Endothelial cell of umbilical vein (primary cell): ENCODE results near the gene CYP27C1. TPM values are rescaled to one million over a fixed set of nuclear protein-coding genes. Genes with fewer than 3 reads are reported as not detected.
A peak's percentile ranks its signal among the peaks of the same experiment; 100 is the strongest.

Experiments
- BruUV-seq: library from RNA; stranded (reverse); fragments of 400-500 nt; replicated peaks from 2 replicates; lab custom pipeline; 2021; lab: Mats Ljungman, UMichigan
- CTCF ChIA-PET: fragments of 300-600, 350-600 bp; sonication (Branson Sonifier 250); formaldehyde crosslinking; loops from one replicate; lab custom pipeline; 2021; ENCODE audit warnings: antibody characterized with exemption, inconsistent platforms; lab: Charles Lee
- POLR2A ChIA-PET: fragments of 300-600, 350-600 bp; sonication (Branson Sonifier 250); formaldehyde crosslinking; loops from one replicate; lab custom pipeline; 2021; ENCODE audit warnings: antibody characterized with exemption, inconsistent platforms; lab: Charles Lee
- DNase-seq: peaks from one replicate; pipeline ENCODE4 v3.0.0-alpha.2; 2011; ENCODE audit warnings: low read depth, low spot score
- FAIRE-seq: peaks from 2 replicates; lab custom pipeline; 2011; peaks lifted over from hg19 to GRCh38; lab: Jason Lieb, UNC
- H2AFZ ChIP-seq: 2 replicates; pipeline ENCODE4 v1.6.0; 2012; ENCODE audit warnings: low read depth, low read length, control low read depth, inconsistent platforms
- H3K27ac ChIP-seq: 2 replicates; pipeline ENCODE4 v1.5.1; 2011; ENCODE audit warnings: low read depth, mild to moderate bottlenecking, control low read depth, low read length, moderate library complexity; ENCODE audit not compliant: insufficient read depth
- H3K27me3 ChIP-seq, 2 experiments: 2 replicates each; pipeline versions ENCODE4 v1.6.0 to v1.6.1; 2011; ENCODE audit warnings: low read length in 2 of 2, mixed read lengths in 1 of 2; ENCODE audit not compliant: control insufficient read depth in 2 of 2, insufficient read depth in 2 of 2
- H3K36me3 ChIP-seq, 2 experiments: 2 replicates in 1 of 2; 3 replicates in 1 of 2; pipeline ENCODE4 v1.5.1; 2011; ENCODE audit warnings: low read length in 2 of 2, mild to moderate bottlenecking in 1 of 2, moderate library complexity in 1 of 2; ENCODE audit not compliant: control insufficient read depth in 2 of 2, insufficient read depth in 2 of 2; ENCODE audit errors: extremely low read depth in 1 of 2
- H3K4me1 ChIP-seq: 3 replicates; pipeline ENCODE4 v1.5.1; 2011; ENCODE audit warnings: mild to moderate bottlenecking, low read length; ENCODE audit not compliant: control insufficient read depth, insufficient read depth; ENCODE audit errors: extremely low read depth
- H3K4me2 ChIP-seq: 2 replicates; pipeline ENCODE4 v1.6.1; 2011; ENCODE audit warnings: low read length, control low read depth, mixed read lengths; ENCODE audit not compliant: insufficient read depth
- H3K4me3 ChIP-seq, 3 experiments: fragments of 200-600 bp in 1 of 3; sonication (generic), shearing (Covaris generic) in 1 of 3; replicated peaks in 1 of 3; 2 replicates each; pipeline ENCODE4 v1.5.1; 2011 to 2016; ENCODE audit warnings: control low read depth in 3 of 3, low read length in 3 of 3, mild to moderate bottlenecking in 2 of 3, inconsistent platforms in 1 of 3, low read depth in 1 of 3, moderate library complexity in 1 of 3; ENCODE audit not compliant: insufficient read depth in 1 of 3
- H3K79me2 ChIP-seq: 2 replicates; pipeline ENCODE4 v1.6.0; 2012; ENCODE audit warnings: low read length, inconsistent platforms; ENCODE audit not compliant: control insufficient read depth, insufficient read depth
- H3K9ac ChIP-seq: replicated peaks from 2 replicates; pipeline ENCODE3; 2011; ENCODE audit warnings: low read length, control low read depth; ENCODE audit not compliant: insufficient read depth; ENCODE audit errors: extremely low read depth
- H3K9me1 ChIP-seq: replicated peaks from 3 replicates; pipeline ENCODE4 v1.6.0; 2011; ENCODE audit warnings: mild to moderate bottlenecking, low read length; ENCODE audit not compliant: control insufficient read depth, insufficient read depth; ENCODE audit errors: extremely low read depth
- H3K9me3 ChIP-seq: replicated peaks from 2 replicates; pipeline ENCODE4 v1.5.1; 2012; ENCODE audit warnings: low read length, inconsistent platforms; ENCODE audit not compliant: control insufficient read depth, insufficient read depth
- H4K20me1 ChIP-seq: replicated peaks from 2 replicates; pipeline ENCODE3; 2011; ENCODE audit warnings: mild to moderate bottlenecking, low read length; ENCODE audit not compliant: control insufficient read depth, insufficient read depth; ENCODE audit errors: extremely low read depth
- CTCF ChIP-seq, 2 donors: IDR thresholded peaks; 1 replicate in 1 of 2; 2 replicates in 1 of 2; pipeline ENCODE4 v1.5.1; 2011; ENCODE audit warnings: low read length in 2 of 2, mild to moderate bottlenecking in 2 of 2, moderate library complexity in 2 of 2, control low read depth in 1 of 2, inconsistent platforms in 1 of 2, low read depth in 1 of 2; ENCODE audit not compliant: insufficient read depth in 1 of 2; ENCODE audit errors: extremely low read depth in 1 of 2
- EZH2 ChIP-seq: IDR thresholded peaks from 2 replicates; pipeline ENCODE4 v1.6.1; 2012; ENCODE audit warnings: borderline replicate concordance, low read depth, mild to moderate bottlenecking, moderate library complexity, low read length, inconsistent platforms; ENCODE audit not compliant: severe bottlenecking
- FOS ChIP-seq: IDR thresholded peaks from 2 replicates; pipeline ENCODE4 v1.6.1; 2011; ENCODE audit warnings: mild to moderate bottlenecking, low read length, moderate library complexity, borderline replicate concordance; ENCODE audit not compliant: insufficient read depth
- GATA2 ChIP-seq: IDR thresholded peaks from 2 replicates; pipeline ENCODE4 v1.7.0; 2011; ENCODE audit warnings: low read depth, mild to moderate bottlenecking, moderate library complexity, mixed read lengths, low read length; ENCODE audit not compliant: insufficient read length, insufficient read depth
- JUN ChIP-seq: IDR thresholded peaks from 2 replicates; pipeline ENCODE4 v1.6.1; 2011; ENCODE audit warnings: borderline replicate concordance, low read depth; ENCODE audit not compliant: insufficient read length, insufficient read depth
- POLR2A ChIP-seq: IDR thresholded peaks from 2 replicates; pipeline ENCODE4 v1.6.1; 2012; ENCODE audit warnings: low read depth, mild to moderate bottlenecking, control low read depth, low read length
- POLR2AphosphoS5 ChIP-seq: IDR thresholded peaks from 2 replicates; pipeline ENCODE4 v1.6.1; 2012; ENCODE audit warnings: low read depth, mild to moderate bottlenecking, control low read depth, low read length, moderate library complexity; ENCODE audit not compliant: insufficient read depth
- dilution Hi-C: fragments of 300-500 bp; cut with MboI; formaldehyde crosslinking; loops from one replicate; pipeline ENCODE4 v1.15.0; 2019; ENCODE audit warnings: low sequenced_read_pairs; ENCODE audit not compliant: extremely low pct_ligation_motif_present
- intact Hi-C: fragments of 100-400 bp; cut with micrococcal nuclease; formaldehyde crosslinking; loops from one replicate; pipeline ENCODE4 v1.10.0; 2022
- polyA plus RNA-seq, 4 experiments: library from polyadenylated mRNA; depleted of rRNA in 3 of 4; stranded (reverse) in 3 of 4; unstranded in 1 of 4; fragments of >200 nt; gene quantifications; 2 replicates each; pipeline versions ENCODE4 v1.2.1 to v1.2.3, GENCODE V29; 2011 to 2012; ENCODE audit warnings: missing spikeins in 1 of 4
- total RNA-seq: library from RNA; stranded (reverse); gene quantifications from 2 replicates; pipeline ENCODE4 v1.2.3, GENCODE V29; 2021

CYP27C1 gene
- total and polyA plus RNA-seq, 2 donors (not counting 3 experiments of a cell fraction or from before 2014, with no cell fraction given): not detected

- Histone ChIP-seq H3K9me3 (no peaks in the 10 kb centered on the region), H3K27ac (no peak overlapping the region)
Measured at GRCh38 chr2:127185705-127186104, 34.4 kb downstream of the CYP27C1 start.

GRCh38 chr2:127185093-127185492 lies 35.0 kb downstream of the CYP27C1 start:
- dilution Hi-C loops: no loop called here
- ChIA-PET POLR2A (no interaction called here), CTCF (interaction anchor here (1.6 kb wide), 1 partner anchor 12 kb away, joined by 5 read pairs; no protein-coding TSS in a partner anchor)
- FAIRE-seq: peak; percentile 8
- Histone ChIP-seq H3K9ac (no peak overlapping the region), H3K9me1 (no peaks in the 10 kb centered on the region), H3K4me3 (no peak overlapping the region), H3K27me3 (peaks cover 5 to 13% of the 10 kb centered on the region in 2 experiments), H3K27ac (no peak overlapping the region), H3K9me3 (no peaks in the 10 kb centered on the region), H2AFZ (no peak overlapping the region), H3K36me3 (no peaks in the 10 kb centered on the region), H3K4me1 (peaks cover 10% of the 10 kb centered on the region), H3K4me2 (no peak overlapping the region), H4K20me1 (no peaks in the 10 kb centered on the region), H3K79me2 (no peaks in the 10 kb centered on the region)
- no peak for DNase-seq
- intact Hi-C loops: no loop called here
- BruUV-seq: no TSS peak
- TF ChIP-seq EZH2 (no peak), POLR2A (no peak), POLR2AphosphoS5 (no peak), GATA2 (no peak), CTCF (IDR thresholded peaks at IDR 0.05; ENCODE audit: extremely low read depth in 1 of 2, insufficient read depth in 1 of 2, low read depth in 1 of 2, low read length in 2 of 2) (no peak)

More at GRCh38 chr2:127185705-127186104, 34.4 kb downstream of the CYP27C1 start:
- no peaks in the 10 kb centered on the region for H3K79me2 ChIP-seq
- DNase-seq (peak; percentile 24), FAIRE-seq (no peak)
- peaks cover 5 to 13% of the 10 kb centered on the region in 2 experiments for H3K27me3 ChIP-seq
- peaks cover 10% of the 10 kb centered on the region for H3K4me1 ChIP-seq
- H4K20me1 ChIP-seq: no peaks in the 10 kb centered on the region
- dilution Hi-C loops: no loop called here
- no peak overlapping the region for H2AFZ ChIP-seq
- ChIA-PET CTCF (interaction anchor here (0.6 kb wide), 1 partner anchor 13 kb away, joined by 3 read pairs; no protein-coding TSS in a partner anchor), POLR2A (no interaction called here)
- no peak overlapping the region for H3K4me2 ChIP-seq
- no peak overlapping the region for H3K4me3 ChIP-seq
- H3K9ac ChIP-seq: no peak overlapping the region
- no peaks in the 10 kb centered on the region for H3K9me1 ChIP-seq
- no peak for TF ChIP-seq JUN
- TF ChIP-seq POLR2A: no peak
- TF ChIP-seq FOS: no peak
- TF ChIP-seq GATA2: no peak
- no peaks in the 10 kb centered on the region for H3K36me3 ChIP-seq
- intact Hi-C loops: no loop called here
- BruUV-seq: no TSS peak
